Lower lobe of right lung (tissue), 2 donors: ENCODE results near the gene GNA12. TPM values are rescaled to one million over a fixed set of nuclear protein-coding genes. Genes with fewer than 3 reads are reported as not detected.
"Not testable (repeated sequence)": the region's sequence is repeated elsewhere in the genome, so short reads cannot be mapped to it uniquely, and the experiment has no call there.

Source experiments
- ATAC-seq, 2 donors: fragments of 200-7000 bp; cut with Tn5 transposase; one replicate each; pipeline ENCODE4 v1.9.1; 2020 to 2022; ENCODE audit warnings: mild to moderate bottlenecking in 2 of 2, moderate library complexity in 2 of 2
- DNase-seq: peaks from one replicate; pipeline ENCODE4 v3.0.0-alpha.2; 2020
- H3K27ac ChIP-seq: fragments of 200-600 bp; one replicate; pipeline ENCODE4 v1.8.0; 2022
- H3K27me3 ChIP-seq: fragments of 200-600 bp; one replicate; pipeline ENCODE4 v1.8.0; 2022; ENCODE audit warnings: low read depth
- H3K36me3 ChIP-seq: fragments of 200-600 bp; one replicate; pipeline ENCODE4 v1.8.0; 2022; ENCODE audit warnings: mild to moderate bottlenecking
- H3K4me1 ChIP-seq: fragments of 200-600 bp; one replicate; pipeline ENCODE4 v1.8.0; 2022
- H3K4me3 ChIP-seq: fragments of 200-600 bp; one replicate; pipeline ENCODE4 v1.8.0; 2022; ENCODE audit warnings: mild to moderate bottlenecking
- H3K9me3 ChIP-seq: fragments of 200-600 bp; one replicate; pipeline ENCODE4 v1.8.0; 2022
- intact Hi-C: fragments of 100-400 bp; cut with DNase I; formaldehyde crosslinking; loops from one replicate; pipeline ENCODE4 v1.11.0; 2022
- total RNA-seq: library from RNA; stranded (reverse); fragmentation: NEBNext Ultra II Directional; extraction: Animal tissue kit (Norgen Biotek cat#: 25700); gene quantifications from one replicate; pipeline ENCODE4 v1.2.1, GENCODE V29; 2021
- TF ChIP-seq, protein P1 (sequence below): fragments of 200-600 bp; IDR thresholded peaks from one replicate; pipeline ENCODE4 v1.8.0; 2022; ENCODE audit warnings: antibody characterized with exemption, mild to moderate bottlenecking
- donor health status: DM: no; HTN: yes; CAD: no; lungs with severe emphysema.

GNA12 gene
- total RNA-seq, 1 donor from 2014 or later: 41.6 TPM

GRCh38 chr7:2859952-2860351 is 15.8 kb upstream of the GNA12 start:
- Histone ChIP-seq H3K27ac (no peak overlapping the region), H3K36me3 (no peaks in the 10 kb centered on the region), H3K4me1 (peaks cover 26% of the 10 kb centered on the region), H3K4me3 (no peak overlapping the region), H3K27me3 (no peaks in the 10 kb centered on the region), H3K9me3 (no peaks in the 10 kb centered on the region)
- intact Hi-C loops: no loop called here
- no peak for DNase-seq
- TF ChIP-seq, protein P1, sequence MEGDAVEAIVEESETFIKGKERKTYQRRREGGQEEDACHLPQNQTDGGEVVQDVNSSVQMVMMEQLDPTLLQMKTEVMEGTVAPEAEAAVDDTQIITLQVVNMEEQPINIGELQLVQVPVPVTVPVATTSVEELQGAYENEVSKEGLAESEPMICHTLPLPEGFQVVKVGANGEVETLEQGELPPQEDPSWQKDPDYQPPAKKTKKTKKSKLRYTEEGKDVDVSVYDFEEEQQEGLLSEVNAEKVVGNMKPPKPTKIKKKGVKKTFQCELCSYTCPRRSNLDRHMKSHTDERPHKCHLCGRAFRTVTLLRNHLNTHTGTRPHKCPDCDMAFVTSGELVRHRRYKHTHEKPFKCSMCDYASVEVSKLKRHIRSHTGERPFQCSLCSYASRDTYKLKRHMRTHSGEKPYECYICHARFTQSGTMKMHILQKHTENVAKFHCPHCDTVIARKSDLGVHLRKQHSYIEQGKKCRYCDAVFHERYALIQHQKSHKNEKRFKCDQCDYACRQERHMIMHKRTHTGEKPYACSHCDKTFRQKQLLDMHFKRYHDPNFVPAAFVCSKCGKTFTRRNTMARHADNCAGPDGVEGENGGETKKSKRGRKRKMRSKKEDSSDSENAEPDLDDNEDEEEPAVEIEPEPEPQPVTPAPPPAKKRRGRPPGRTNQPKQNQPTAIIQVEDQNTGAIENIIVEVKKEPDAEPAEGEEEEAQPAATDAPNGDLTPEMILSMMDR: no peak
- ATAC-seq: no peak

- Histone ChIP-seq H3K4me1 (peaks cover 12% of the 10 kb centered on the region), H3K27me3 (no peaks in the 10 kb centered on the region), H3K4me3 (no peak overlapping the region), H3K27ac (no peak overlapping the region), H3K36me3 (no peaks in the 10 kb centered on the region), H3K9me3 (no peaks in the 10 kb centered on the region)
- intact Hi-C loops: no loop called here
- DNase-seq: no peak
- no peak for ATAC-seq
- TF ChIP-seq, protein P1: no peak
Observed at GRCh38 chr7:2858621-2859020, 14.5 kb upstream of the GNA12 start.

DNA sequence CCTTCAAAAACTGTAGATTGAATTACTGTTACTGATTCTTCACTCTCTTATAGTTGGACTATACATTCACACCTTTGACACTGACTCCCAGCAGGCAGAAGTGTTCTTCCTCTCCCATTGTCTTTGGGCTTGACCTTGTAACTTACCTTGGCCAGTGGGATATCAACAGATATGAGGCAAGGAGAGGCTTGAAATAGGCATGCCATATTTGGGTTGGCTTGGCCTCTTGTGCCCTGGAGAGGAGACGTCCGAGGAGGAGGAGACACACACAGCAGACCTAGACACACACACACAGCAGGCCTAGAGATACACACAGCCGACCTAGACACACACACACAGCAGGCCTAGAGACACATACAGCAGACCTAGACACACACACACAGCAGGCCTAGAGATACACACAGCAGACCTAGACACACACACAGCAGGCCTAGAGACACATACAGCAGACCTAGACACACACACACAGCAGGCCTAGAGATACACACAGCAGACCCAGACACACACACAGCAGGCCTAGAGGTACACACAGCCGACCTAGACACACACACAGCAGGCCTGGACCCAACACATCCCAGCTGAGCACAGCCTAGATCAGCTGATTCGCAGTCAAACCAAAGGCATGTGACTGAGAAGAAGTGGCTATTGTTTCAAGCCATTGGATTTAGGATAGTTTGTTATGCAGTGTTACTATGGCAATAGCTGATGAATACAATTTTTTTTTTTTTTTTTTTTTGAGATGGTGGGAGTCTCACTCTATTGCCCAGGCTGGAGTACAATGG is 12.5 kb upstream of the GNA12 start:
- DNase-seq: no peak
- intact Hi-C loops: no loop called here
- TF ChIP-seq, protein P1: no peak
- Histone ChIP-seq H3K27ac (no peak overlapping the region), H3K4me3 (no peak overlapping the region), H3K4me1 (no peaks in the 10 kb centered on the region), H3K36me3 (no peaks in the 10 kb centered on the region), H3K9me3 (no peaks in the 10 kb centered on the region), H3K27me3 (no peaks in the 10 kb centered on the region)
- no peak for ATAC-seq

DNA sequence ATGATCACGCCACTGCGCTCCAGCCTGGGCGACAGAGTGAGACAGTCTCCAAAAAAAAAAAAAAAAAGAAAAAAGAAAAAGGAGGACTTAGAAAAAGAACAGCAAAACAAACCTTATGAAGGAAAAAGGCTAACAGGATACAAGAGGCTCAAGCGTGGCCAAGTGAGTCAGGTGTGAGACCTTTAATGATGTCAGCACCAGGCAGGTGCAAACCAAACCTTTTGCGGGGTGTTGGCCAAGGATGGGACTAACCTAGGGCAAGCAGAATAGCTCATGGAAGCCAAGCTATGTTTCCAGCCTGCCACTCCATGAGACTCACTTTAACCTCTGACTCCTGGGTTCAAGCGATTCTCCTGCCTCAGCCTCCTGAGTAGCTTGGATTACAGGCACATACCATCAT is 11.3 kb upstream of the GNA12 start:
- intact Hi-C loops: no loop called here
- H3K4me3 ChIP-seq: no peak overlapping the region
- ATAC-seq (no peak), DNase-seq (no peak)
- TF ChIP-seq, protein P1: no peak
- no peak overlapping the region for H3K27ac ChIP-seq
- no peaks in the 10 kb centered on the region for H3K9me3 ChIP-seq
- H3K4me1 ChIP-seq: no peaks in the 10 kb centered on the region
- H3K27me3 ChIP-seq: no peaks in the 10 kb centered on the region
- no peaks in the 10 kb centered on the region for H3K36me3 ChIP-seq

GRCh38 chr7:2853552-2853951 is 9.4 kb upstream of the GNA12 start:
- H3K27me3 ChIP-seq, H3K4me3 ChIP-seq, H3K9me3 ChIP-seq, intact Hi-C loops, H3K27ac ChIP-seq, ATAC-seq, DNase-seq, H3K4me1 ChIP-seq, H3K36me3 ChIP-seq: not testable (repeated sequence)

DNA sequence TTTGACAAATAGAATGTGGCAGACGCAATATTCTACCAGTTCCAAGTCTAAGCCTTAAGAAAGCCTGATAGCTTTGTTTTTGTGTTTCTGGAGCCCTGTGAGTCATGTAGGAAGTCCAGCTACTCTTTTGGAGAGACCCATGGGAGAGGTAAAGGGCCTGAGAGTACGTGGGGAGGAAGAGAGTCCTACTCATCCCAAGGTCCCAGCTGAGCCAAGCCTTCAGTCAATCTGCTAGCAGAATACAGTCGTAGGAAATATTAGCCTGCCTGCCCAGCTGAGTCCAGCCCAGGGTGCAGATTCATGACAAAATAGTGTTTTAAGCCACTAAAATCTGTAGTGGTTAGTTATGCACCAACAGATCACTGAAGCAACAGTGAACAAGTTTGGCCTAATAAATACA is 9.0 kb upstream of the GNA12 start:
- DNase-seq (no peak), ATAC-seq (no peak)
- TF ChIP-seq, protein P1: no peak
- H3K27me3 ChIP-seq: no peaks in the 10 kb centered on the region
- no peaks in the 10 kb centered on the region for H3K4me1 ChIP-seq
- no peaks in the 10 kb centered on the region for H3K36me3 ChIP-seq
- no peaks in the 10 kb centered on the region for H3K9me3 ChIP-seq
- intact Hi-C loops: no loop called here
- no peak overlapping the region for H3K4me3 ChIP-seq
- no peak overlapping the region for H3K27ac ChIP-seq
